Right atrium auricular region (tissue), 2 donors: ENCODE data around the gene PDE4B. TPM values are rescaled to one million over a fixed set of nuclear protein-coding genes. Genes with fewer than 3 reads are reported as not detected.
"Not testable (repeated sequence)": the region's sequence is repeated elsewhere in the genome, so short reads cannot be mapped to it uniquely, and the experiment has no call there.

Source experiments
- DNase-seq: peaks from one replicate; pipeline ENCODE4 v3.0.0-alpha.2; 2019; ENCODE audit warnings: low spot score
- H3K27ac ChIP-seq, 2 donors: fragments of 200-600 bp; sonication (generic); 1 replicate in 1 of 2; 2 replicates in 1 of 2; pipeline ENCODE4 v1.5.1; 2016 to 2019
- H3K27me3 ChIP-seq, 2 donors: fragments of 200-600 bp; sonication (generic); one replicate each; pipeline versions ENCODE4 v1.5.1 to v1.6.0; 2017 to 2019
- H3K36me3 ChIP-seq: fragments of 200-600 bp; sonication (generic); one replicate; pipeline ENCODE4 v1.5.1; 2016
- H3K4me1 ChIP-seq, 2 donors: fragments of 200-600 bp; sonication (generic); one replicate each; pipeline versions ENCODE4 v1.5.1 to v1.6.0; 2017 to 2019
- H3K4me3 ChIP-seq, 2 donors: fragments of 200-600 bp; sonication (generic); 1 replicate in 1 of 2; 2 replicates in 1 of 2; pipeline ENCODE4 v1.5.1; 2017 to 2019; ENCODE audit warnings: mild to moderate bottlenecking in 1 of 2, moderate library complexity in 1 of 2
- H3K9me3 ChIP-seq, 2 donors: fragments of 200-600 bp; sonication (generic); one replicate each; pipeline ENCODE4 v1.5.1; 2019
- CTCF ChIP-seq, 2 donors: fragments of 200-600 bp; sonication (generic); IDR thresholded peaks; one replicate each; pipeline ENCODE4 v1.5.1; 2019; ENCODE audit warnings: antibody characterized with exemption in 2 of 2
- total RNA-seq, 2 donors: library from RNA; depleted of rRNA; stranded (reverse); fragments of >200 nt; gene quantifications; one replicate each; pipeline ENCODE4 v1.1.0, GENCODE V29; 2016

The PDE4B gene
- total RNA-seq, 2 donors from 2014 or later: 16.0 to 27.7 TPM

DNA sequence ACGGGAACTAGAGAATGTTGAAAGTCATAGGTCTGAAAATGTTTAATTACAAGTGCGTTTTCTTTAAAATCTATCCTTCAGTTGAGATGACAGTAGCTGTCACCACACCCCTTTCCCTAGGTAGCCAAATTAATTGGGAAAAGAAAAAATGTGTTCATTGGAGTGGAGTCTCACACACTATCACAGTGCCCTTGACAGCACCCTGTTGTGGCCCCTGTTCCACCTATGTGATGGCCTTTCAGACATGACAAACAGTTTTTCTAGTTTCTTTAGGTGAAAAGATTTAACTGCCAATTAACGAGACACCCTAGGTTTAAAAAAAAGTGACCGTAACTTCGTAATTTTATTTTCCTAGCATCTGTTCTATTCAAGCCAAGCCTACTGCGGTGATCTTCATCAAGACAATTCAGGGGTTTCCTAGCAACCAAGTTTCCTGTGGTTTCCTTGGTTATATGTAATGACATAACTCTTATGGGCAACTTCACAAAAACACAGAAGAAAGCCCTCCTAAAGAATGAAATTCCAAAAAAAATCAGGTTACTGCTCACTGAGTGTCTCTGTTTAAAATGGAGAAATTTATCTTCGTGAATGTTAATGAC is 298.3 kb downstream of the PDE4B start:
- no peaks in the 10 kb centered on the region for H3K27me3 ChIP-seq
- H3K36me3 ChIP-seq: no peaks in the 10 kb centered on the region
- no peak overlapping the region for H3K27ac ChIP-seq
- H3K4me1 ChIP-seq: no peaks in the 10 kb centered on the region
- TF ChIP-seq CTCF (IDR thresholded peaks at IDR 0.05): no peak
- no peak overlapping the region for H3K4me3 ChIP-seq
- no peak for DNase-seq
- no peaks in the 10 kb centered on the region for H3K9me3 ChIP-seq

DNA sequence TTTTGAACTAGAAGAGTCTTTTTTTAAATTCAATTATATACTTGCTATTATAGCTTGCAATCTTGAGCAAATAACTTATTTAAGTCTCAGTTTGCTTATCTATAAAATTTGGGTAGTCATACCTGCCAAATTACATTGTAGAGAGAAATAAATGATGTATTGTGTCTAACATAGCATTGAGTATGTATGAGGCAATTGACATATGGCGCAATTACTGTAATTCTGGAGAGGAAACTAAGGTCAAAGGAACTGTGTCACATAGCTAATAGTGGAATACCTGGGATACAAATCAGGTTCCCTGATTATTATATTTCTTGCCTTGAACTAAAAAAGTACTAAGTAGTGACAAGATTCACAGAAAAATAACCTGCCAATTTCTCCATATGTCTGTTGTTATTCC is 302.5 kb downstream of the PDE4B start:
- DNase-seq: no peak
- H3K27me3 ChIP-seq: no peaks in the 10 kb centered on the region
- no peak overlapping the region for H3K27ac ChIP-seq
- no peak overlapping the region for H3K4me3 ChIP-seq
- no peaks in the 10 kb centered on the region for H3K9me3 ChIP-seq
- TF ChIP-seq CTCF (IDR thresholded peaks at IDR 0.05): no peak
- H3K36me3 ChIP-seq: no peaks in the 10 kb centered on the region
- H3K4me1 ChIP-seq: no peaks in the 10 kb centered on the region

DNA sequence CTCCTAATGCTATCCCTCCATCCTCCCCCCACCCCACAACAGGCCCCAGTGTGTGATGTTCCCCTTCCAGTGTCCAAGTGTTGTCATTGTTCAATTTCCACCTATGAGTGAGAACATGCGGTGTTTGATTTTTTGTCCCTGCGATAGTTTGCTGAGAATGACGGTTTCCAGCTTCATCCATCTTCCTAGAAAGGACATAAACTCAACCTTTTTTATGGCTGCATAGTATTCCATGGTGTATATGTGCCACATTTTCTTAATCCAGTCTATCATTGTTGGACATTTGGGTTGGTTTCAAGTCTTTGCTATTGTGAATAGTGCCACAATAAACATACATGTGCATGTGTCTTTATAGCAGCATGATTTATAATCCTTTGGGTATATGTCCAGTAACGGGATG is 308.3 kb downstream of the PDE4B start:
- not testable (repeated sequence) for H3K36me3 ChIP-seq, H3K4me3 ChIP-seq, H3K27ac ChIP-seq, DNase-seq, H3K9me3 ChIP-seq, H3K4me1 ChIP-seq, H3K27me3 ChIP-seq

DNA sequence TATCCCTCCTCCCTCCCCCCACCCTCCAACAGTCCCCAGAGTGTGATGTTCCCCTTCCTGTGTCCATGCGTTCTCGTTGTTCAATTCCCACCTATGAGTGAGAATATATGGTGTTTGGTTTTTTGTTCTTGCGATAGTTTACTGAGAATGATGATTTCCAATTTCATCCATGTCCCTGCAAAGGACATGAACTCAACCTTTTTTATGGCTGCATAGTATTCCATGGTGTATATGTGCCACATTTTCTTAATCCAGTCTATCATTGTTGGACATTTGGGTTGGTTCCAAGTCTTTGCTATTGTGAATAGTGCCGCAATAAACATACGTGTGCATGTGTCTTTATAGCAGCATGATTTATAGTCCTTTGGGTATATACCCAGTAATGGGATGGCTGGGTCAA is 311.4 kb downstream of the PDE4B start:
- H3K4me1 ChIP-seq, H3K4me3 ChIP-seq: not testable (repeated sequence)

DNA sequence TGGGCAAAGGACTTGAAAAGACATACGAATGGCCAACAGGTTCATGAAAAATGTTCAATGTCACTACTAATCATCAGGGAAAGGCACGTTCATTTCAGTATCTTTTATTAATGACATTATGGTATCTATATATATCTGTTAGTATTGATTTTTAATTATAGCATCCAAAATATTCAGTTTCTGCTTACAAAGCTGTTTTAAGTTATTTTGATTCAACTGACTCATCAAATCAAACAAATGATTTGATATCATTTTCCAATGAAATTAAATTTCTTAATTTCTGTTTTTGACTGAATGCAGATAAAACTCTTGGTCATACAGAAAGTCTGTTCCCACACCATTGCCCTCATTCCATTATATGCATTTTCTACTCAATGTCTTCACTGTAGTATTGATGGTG is 315.9 kb downstream of the PDE4B start:
- Histone ChIP-seq H3K4me1 (no peaks in the 10 kb centered on the region), H3K4me3 (no peak overlapping the region), H3K36me3 (no peaks in the 10 kb centered on the region), H3K27me3 (no peaks in the 10 kb centered on the region), H3K9me3 (no peaks in the 10 kb centered on the region), H3K27ac (no peak overlapping the region)
- no peak for DNase-seq
- TF ChIP-seq CTCF (IDR thresholded peaks at IDR 0.05): no peak

More for the DNA sequence above, 311.4 kb downstream of the PDE4B start:
- not testable (repeated sequence) for H3K9me3 ChIP-seq, DNase-seq, H3K27me3 ChIP-seq, H3K27ac ChIP-seq, H3K36me3 ChIP-seq

GRCh38 chr1:66112744-66113400 is 320.2 kb downstream of the PDE4B start:
- no peak for TF ChIP-seq CTCF (IDR thresholded peaks at IDR 0.05)
- H3K36me3 ChIP-seq: no peaks in the 10 kb centered on the region
- no peaks in the 10 kb centered on the region for H3K27me3 ChIP-seq
- H3K27ac ChIP-seq: no peak overlapping the region
- no peak overlapping the region for H3K4me3 ChIP-seq
- H3K4me1 ChIP-seq: no peaks in the 10 kb centered on the region
- DNase-seq: no peak
- H3K9me3 ChIP-seq: no peaks in the 10 kb centered on the region

DNA sequence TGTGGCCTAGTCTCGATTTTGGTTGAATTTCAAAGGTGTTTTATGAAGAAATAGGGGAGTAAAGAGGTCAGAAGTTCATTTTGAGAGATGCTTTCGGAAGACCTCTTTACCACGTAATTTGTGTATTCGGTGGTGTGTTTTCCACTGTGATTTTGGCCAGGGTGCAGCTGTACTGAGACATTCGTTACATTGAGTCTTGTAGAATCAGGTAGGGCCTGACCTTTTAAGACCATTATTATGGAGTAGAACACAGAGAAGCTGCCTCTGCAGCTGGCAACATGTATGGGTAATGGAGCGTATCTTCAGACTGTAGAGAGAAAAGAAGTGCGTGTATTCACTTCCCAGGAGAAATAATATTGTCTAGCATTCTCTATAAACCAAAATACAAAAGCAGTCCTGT is 326.5 kb downstream of the PDE4B start:
- H3K4me1 ChIP-seq: no peaks in the 10 kb centered on the region
- H3K4me3 ChIP-seq: no peak overlapping the region
- TF ChIP-seq CTCF (IDR thresholded peaks at IDR 0.05): no peak
- H3K9me3 ChIP-seq: no peaks in the 10 kb centered on the region
- no peak for DNase-seq
- H3K36me3 ChIP-seq: no peaks in the 10 kb centered on the region
- H3K27me3 ChIP-seq: no peaks in the 10 kb centered on the region
- no peak overlapping the region for H3K27ac ChIP-seq
